ENCODE measurements around the gene TMEM35B.
"Not testable (repeated sequence)": the region's sequence is repeated elsewhere in the genome, so short reads cannot be mapped to it uniquely, and the experiment has no call there.

TMEM35B gene

DNA sequence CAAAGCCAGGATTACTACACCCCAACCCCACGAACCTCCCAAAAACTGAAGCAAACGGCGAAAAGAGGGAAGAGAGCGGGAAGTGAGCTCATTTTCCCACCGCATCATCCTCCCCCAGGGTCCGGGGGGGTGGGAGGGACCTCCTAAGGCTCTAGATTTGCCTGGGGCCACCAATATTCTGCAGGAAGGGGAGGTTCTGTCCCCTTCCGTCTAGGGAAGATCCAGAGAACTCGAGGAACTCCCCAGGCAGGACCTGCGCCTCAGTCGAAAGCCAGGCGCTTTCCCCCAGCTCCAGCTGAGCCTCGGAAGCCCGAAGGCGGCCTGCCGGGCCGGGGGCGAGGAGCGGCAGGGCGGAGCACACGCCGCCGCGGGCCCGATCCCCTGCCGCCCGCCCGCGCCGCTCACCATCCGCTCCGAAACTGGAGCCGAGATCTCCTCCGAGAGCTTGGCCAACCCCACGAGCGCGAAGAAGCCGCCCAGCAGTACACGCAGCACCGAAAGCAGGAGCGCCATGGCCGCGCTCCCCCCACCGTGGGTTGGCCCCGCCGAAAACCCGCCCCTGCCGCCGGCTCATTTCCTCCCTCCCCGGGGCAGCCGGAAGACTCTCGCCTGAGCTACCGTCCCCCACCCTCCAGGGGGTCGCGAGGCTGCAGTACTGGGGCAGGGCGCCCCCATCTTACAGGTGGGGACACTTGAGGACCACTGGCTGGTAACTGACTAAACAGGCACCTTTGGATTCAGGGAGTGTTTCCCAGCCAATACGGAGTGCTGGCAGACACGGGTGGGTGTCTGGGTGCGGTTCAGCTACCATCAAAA is at the start of gene TMEM35B:
Gene TMEM35B (minus strand): TSS at position 555 of the 816 bp plus-strand sequence. CDS start 42 bp downstream, at position 513.
- DNase-seq: peak; percentile 79

DNA sequence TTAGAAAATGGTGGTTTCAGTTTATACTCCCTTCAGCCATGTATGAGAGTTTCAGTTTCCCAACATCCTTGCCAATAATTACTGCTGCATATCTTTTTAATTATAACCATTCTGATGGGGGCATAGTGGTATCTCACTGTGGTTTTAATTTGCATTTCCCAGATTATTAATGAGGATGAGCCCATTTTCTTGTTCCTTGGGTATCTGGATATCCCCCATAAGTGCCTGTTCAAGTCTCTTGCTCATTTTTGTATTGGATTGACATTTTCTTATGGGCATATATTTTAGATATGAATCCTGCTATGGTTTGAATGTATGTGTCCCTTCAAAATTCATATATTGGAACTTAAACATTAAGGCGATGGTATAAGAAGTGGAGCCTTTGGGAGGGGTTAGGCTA is 48.2 kb upstream of the TMEM35B start:
- no peak for DNase-seq

DNA sequence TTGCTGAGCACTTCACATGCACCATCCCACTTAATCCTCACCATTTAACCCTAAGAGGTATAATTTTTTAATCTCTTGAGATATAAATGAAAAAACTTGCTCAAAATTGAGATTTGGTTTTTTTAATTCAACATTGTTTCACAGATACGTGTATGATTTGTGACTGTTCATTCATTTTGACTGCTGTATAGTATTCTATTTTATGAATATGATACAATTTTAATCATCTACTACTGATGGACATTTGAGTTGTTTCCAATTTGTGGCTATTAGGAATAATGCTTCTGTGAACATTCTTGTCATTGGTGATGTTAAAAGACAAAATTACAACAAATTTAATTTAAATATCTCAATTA is 47.2 kb upstream of the TMEM35B start:
- no peak for DNase-seq

DNA sequence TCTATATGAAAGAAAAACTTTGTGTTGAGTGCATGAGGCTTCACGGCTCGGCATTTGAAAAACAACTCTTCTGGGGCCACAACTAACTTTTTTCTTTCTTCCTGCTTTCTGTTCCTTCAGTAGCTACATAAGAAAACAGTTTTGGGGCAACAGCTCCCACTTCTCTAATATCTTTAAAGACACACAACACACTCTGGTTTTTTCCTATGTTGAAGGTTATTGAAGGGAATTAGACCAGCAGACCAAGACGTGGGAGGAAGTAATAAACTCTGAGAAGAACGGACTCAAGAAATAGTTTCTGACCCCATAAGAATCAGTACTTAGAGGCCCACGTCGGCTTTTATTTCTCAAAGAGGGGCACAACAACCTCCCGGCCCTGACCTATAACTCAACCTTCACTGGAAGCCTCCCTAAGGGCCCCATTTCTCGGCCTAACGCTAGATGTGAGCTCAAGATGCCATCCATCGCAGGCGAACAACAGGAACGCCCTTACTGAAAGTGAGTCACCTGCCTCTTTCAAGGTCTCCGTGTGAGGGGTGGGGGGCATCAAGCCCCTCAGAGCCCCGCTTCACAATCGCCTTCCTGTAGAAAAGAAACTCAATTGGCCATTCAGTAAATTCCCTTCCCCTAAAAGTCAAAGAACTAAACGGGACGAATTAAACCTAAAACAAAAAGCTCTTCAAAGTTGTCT is 45.8 kb upstream of the TMEM35B start:
- peak; percentile 47 for DNase-seq

GRCh38 chr1:35030338-35030737 is 45.2 kb upstream of the TMEM35B start:
- no peak for DNase-seq

GRCh38 chr1:35029761-35030160 is 44.6 kb upstream of the TMEM35B start:
- DNase-seq: no peak

DNA sequence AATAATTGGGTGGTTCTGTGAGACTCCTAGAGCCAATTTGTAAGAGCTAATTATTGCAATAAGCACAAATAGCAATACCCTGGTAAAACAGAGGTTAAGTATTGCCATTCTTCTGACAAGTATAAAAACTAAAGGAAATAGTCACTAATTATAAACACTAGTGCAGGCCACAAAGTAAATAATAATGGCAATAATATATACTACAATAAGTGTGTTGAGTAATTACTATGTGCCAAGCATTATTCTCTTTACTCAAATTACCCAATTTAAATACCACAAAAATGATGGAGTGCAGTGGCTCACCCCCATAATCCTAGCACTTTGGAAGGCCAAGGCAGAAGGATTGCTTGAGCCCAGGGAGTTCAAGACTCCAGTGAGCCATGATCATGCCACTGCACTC is 31.3 kb upstream of the TMEM35B start:
- DNase-seq: no peak

DNA sequence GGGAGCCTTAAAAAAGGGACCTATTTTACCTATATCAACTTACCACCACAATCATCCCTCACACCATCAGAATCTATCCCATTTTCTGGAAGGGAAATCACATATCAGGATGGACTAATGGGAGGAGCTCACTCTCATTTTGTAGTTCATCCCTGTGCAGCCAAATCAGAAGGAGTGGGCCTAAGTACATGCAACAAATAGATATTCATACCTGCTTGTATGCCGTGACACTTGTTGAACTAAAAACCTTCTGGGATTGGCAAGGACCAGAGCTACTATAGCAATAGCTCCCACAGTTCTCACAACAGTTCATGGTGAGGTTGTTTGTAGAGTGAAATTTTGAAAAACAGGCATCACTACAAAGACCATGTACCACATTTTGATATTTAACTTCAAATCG is 29.3 kb upstream of the TMEM35B start:
- no peak for DNase-seq

- DNase-seq: no peak
These were observed 20.6 kb upstream of the TMEM35B start for GRCh38 chr1:35005711-35006110.

- no peak for DNase-seq
These were observed 16.6 kb upstream of the TMEM35B start for GRCh38 chr1:35001743-35002142.

GRCh38 chr1:34994878-34995277 is 9.7 kb upstream of the TMEM35B start:
- no peak for DNase-seq

DNA sequence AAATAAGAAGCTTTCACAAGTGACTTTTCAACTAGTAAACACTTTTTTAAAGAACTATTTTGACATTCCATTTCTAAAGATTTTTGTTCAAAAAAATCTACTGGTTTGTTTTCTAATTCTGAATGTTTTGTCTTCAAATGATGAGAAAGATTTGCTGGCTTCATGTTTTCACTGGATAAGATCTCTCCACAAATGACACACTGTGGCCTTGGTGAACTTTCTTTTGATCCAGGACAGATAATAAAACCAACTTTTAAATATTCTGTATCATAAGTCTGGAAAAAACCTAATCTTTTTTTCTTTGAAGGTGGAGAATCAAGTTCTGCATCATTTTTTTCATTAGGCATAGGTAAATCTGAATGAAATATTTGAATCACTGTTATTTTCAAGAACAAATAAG is 3.4 kb upstream of the TMEM35B start:
- DNase-seq: no peak

DNA sequence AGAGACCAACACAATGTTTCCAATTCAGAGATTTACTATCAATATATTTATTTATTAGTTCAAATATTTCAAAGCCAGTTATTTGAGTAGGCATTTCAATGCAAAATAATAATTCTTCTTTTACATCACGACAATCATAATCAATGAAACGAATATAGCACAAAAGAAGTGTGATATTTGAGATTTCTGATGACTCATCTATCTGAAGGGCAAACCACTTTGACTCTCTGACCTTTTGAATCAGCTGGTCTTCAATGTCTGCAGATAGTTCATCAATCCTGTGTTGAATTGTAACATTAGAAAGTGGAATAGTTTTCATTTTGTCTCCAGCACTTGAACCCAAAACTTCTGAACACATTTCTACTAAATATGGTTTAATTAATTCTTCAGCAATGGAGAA is 3.0 kb upstream of the TMEM35B start:
- DNase-seq: no peak

GRCh38 chr1:34987018-34987417 is 1.9 kb upstream of the TMEM35B start:
- no peak for DNase-seq

GRCh38 chr1:34985609-34985904 is 410 bp upstream of the TMEM35B start:
- DNase-seq: not testable (repeated sequence)

- DNase-seq: no peak
These were observed 733 bp downstream of the TMEM35B start for GRCh38 chr1:34984435-34984792.

- no peak for DNase-seq
These were observed 1.3 kb downstream of the TMEM35B start for GRCh38 chr1:34983700-34984355.

GRCh38 chr1:34982820-34983376 is 2.2 kb downstream of the TMEM35B start:
- no peak for DNase-seq

DNA sequence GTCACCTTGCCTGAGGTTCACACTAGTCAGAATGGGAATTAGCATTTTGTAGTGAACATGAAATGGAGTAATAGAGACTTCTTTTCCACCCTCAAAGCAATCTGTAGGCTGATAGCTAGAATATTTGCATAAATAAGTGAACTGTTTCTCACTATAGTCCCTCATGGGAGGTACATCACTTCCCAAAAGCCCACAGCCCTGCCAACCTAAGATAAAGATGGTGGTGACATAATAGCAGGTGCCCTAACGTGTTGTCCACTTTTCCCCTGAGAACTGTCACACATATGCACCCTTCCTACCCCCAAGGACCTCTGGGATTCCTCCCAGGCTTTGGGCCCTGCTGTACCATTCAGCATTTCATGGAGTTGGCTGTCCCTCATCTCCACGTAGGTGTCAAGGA is 4.4 kb downstream of the TMEM35B start:
- no peak for DNase-seq

GRCh38 chr1:34978921-34979320 is 6.2 kb downstream of the TMEM35B start:
- DNase-seq: no peak

GRCh38 chr1:34977858-34978257 is 7.3 kb downstream of the TMEM35B start:
- no peak for DNase-seq

DNA sequence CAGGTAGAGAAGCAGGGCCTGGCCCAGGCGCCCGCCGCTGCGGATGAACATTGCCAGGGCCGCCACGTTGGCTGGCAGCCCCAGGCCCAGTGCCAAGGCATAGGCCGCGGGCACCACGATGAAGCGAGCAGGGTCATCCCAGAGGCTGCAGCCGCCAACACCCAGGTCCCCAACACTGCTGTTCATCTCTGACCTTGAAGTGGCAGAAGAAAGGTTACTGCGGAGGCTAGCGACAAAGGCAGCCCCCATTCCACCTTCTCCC is 8.0 kb downstream of the TMEM35B start:
- no peak for DNase-seq

- no peak for DNase-seq
These were observed 8.6 kb downstream of the TMEM35B start for GRCh38 chr1:34976384-34977209.
